ENCODE data around the gene FOXI1.

Gene FOXI1

DNA sequence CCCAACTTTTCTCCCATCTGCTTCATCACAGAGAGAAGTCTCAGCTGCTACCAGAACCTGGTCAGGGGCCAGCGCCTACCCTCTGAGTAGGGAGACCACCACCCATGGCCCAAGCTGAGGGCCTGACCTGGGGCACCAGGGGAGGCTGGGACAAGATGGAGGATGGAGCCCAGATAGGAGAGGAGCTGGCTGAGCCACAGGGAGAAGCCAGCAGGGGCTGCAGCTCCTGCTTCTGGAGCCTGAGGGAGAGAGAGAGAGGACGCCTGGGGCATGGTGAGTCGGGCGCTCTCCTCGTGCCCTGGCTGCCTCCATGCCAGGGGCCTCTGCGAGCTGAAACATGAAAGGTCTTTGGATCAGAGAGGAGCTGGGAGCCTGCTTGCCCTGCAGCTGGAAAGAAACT, 1.4 kb upstream of the FOXI1 start:
- TF ChIP-seq CTCF (IDR thresholded peaks at IDR 0.05): no peak
- no peak overlapping the region for H3K27ac ChIP-seq
- peaks cover 0 to 3% (median 0%) of the 10 kb centered on the region in 4 donors for H3K4me1 ChIP-seq
- H3K9me3 ChIP-seq: no peaks in the 10 kb centered on the region
- no peaks in the 10 kb centered on the region for H3K36me3 ChIP-seq
- no peak for DNase-seq
- H3K4me3 ChIP-seq: no peak overlapping the region
- intact Hi-C loops (cut with DNase I; ENCODE audit: low total_unique reads): loop anchor here (10.0 kb wide), 1 partner anchor 311 kb away; no protein-coding TSS in a partner anchor
- no peaks in the 10 kb centered on the region for H3K27me3 ChIP-seq

- no peaks in the 10 kb centered on the region for H3K9me3 ChIP-seq
- DNase-seq: no peak
- H3K27me3 ChIP-seq: no peaks in the 10 kb centered on the region
- H3K4me3 ChIP-seq: no peak overlapping the region
- peaks cover 0 to 3% (median 0%) of the 10 kb centered on the region in 4 donors for H3K4me1 ChIP-seq
- TF ChIP-seq CTCF (IDR thresholded peaks at IDR 0.05): no peak
- H3K36me3 ChIP-seq: no peaks in the 10 kb centered on the region
- H3K27ac ChIP-seq: no peak overlapping the region
- intact Hi-C loops (cut with DNase I; ENCODE audit: low total_unique reads): loop anchor here (10.0 kb wide), 1 partner anchor 310 kb away; no protein-coding TSS in a partner anchor
Measured at GRCh38 chr5:170104710-170105109, 987 bp upstream of the FOXI1 start.

- H3K27ac ChIP-seq: no peak overlapping the region
- H3K27me3 ChIP-seq: no peaks in the 10 kb centered on the region
- intact Hi-C loops (cut with DNase I; ENCODE audit: low total_unique reads): loop anchor here (10.0 kb wide), 1 partner anchor 307 kb away; no protein-coding TSS in a partner anchor
- no peaks in the 10 kb centered on the region for H3K36me3 ChIP-seq
- no peak overlapping the region for H3K4me3 ChIP-seq
- no peaks in the 10 kb centered on the region for H3K9me3 ChIP-seq
- no peak for TF ChIP-seq CTCF (IDR thresholded peaks at IDR 0.05)
- no peaks in the 10 kb centered on the region for H3K4me1 ChIP-seq
- DNase-seq: no peak
Measured at GRCh38 chr5:170107674-170108073, 2.0 kb downstream of the FOXI1 start.

DNA sequence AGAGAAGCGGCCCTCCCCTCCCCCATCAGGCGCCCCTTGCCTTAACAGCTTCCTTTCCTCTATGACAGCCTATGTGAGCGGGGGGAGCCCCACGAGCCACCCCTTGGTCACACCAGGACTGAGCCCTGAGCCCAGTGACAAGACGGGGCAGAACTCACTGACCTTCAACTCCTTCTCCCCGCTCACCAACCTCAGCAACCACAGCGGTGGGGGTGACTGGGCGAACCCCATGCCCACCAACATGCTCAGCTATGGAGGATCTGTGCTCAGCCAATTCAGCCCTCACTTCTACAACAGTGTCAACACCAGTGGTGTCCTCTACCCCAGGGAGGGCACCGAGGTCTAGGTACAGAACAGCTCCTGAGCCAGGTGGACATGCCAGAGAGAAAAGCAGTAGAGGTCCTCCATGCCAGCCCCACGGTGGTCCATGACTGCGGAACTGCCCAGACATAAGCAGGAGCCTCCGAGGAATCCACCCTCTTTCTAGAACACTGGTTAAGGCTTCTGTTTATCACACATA, 2.6 kb downstream of the FOXI1 start:
- no peaks in the 10 kb centered on the region for H3K9me3 ChIP-seq
- DNase-seq: no peak

GRCh38 chr5:170109059-170110031, 3.6 kb downstream of the FOXI1 start:
- H3K4me3 ChIP-seq: no peak overlapping the region
- H3K27me3 ChIP-seq: no peaks in the 10 kb centered on the region
- no peaks in the 10 kb centered on the region for H3K36me3 ChIP-seq
- TF ChIP-seq CTCF (IDR thresholded peaks at IDR 0.05): no peak
- DNase-seq: no peak
- intact Hi-C loops (cut with DNase I; ENCODE audit: low total_unique reads): loop anchor here (10.0 kb wide), 1 partner anchor 305 kb away; no protein-coding TSS in a partner anchor
- H3K4me1 ChIP-seq: no peaks in the 10 kb centered on the region
- H3K27ac ChIP-seq: no peak overlapping the region
- H3K9me3 ChIP-seq: no peaks in the 10 kb centered on the region

More for the DNA sequence above, 2.6 kb downstream of the FOXI1 start:
- no peaks in the 10 kb centered on the region for H3K4me1 ChIP-seq
- no peak overlapping the region for H3K4me3 ChIP-seq
- no peaks in the 10 kb centered on the region for H3K27me3 ChIP-seq
- H3K27ac ChIP-seq: no peak overlapping the region
- no peaks in the 10 kb centered on the region for H3K36me3 ChIP-seq
- intact Hi-C loops (cut with DNase I; ENCODE audit: low total_unique reads): loop anchor here (10.0 kb wide), 1 partner anchor 306 kb away; no protein-coding TSS in a partner anchor
- no peak for TF ChIP-seq CTCF (IDR thresholded peaks at IDR 0.05)

Measured in tibial artery (tissue), 4 donors.